22Rv1 (cell line): ENCODE measurements around the gene PUS10.

Source experiments
- ZFX ChIP-seq: fragments of 450-650 bp; IDR thresholded peaks from 2 replicates; pipeline ENCODE4 v1.6.1; 2017; ENCODE audit warnings: antibody characterized with exemption, borderline replicate concordance
- TF ChIP-seq, protein P1 (sequence below): fragments of 450-650 bp; IDR thresholded peaks from 2 replicates; pipeline ENCODE4 v1.5.1; 2017; ENCODE audit warnings: mild to moderate bottlenecking

GRCh38 chr2:60906395-60906794 lies 111.7 kb downstream of the PUS10 start:
- no peak for TF ChIP-seq ZFX
- TF ChIP-seq, protein P1, sequence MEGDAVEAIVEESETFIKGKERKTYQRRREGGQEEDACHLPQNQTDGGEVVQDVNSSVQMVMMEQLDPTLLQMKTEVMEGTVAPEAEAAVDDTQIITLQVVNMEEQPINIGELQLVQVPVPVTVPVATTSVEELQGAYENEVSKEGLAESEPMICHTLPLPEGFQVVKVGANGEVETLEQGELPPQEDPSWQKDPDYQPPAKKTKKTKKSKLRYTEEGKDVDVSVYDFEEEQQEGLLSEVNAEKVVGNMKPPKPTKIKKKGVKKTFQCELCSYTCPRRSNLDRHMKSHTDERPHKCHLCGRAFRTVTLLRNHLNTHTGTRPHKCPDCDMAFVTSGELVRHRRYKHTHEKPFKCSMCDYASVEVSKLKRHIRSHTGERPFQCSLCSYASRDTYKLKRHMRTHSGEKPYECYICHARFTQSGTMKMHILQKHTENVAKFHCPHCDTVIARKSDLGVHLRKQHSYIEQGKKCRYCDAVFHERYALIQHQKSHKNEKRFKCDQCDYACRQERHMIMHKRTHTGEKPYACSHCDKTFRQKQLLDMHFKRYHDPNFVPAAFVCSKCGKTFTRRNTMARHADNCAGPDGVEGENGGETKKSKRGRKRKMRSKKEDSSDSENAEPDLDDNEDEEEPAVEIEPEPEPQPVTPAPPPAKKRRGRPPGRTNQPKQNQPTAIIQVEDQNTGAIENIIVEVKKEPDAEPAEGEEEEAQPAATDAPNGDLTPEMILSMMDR, result no peak
